Activated CD4-positive, CD25-positive, alpha-beta regulatory T cell treated with anti-CD3 and anti-CD28 coated beads, Interleukin-2, amount 50 U/mL, for 24 hours (primary cell): ENCODE results near the gene PPFIA1.

Experiments
- ATAC-seq, 2 donors: fragments of 150-1000 bp; cut with Tn5 transposase; one replicate each; pipeline ENCODE4 v1.10.0; 2021; ENCODE audit warnings: mild to moderate bottlenecking in 1 of 2, moderate library complexity in 1 of 2

The PPFIA1 gene

GRCh38 chr11:70270104-70270876, at the start of gene PPFIA1:
TSS of gene PPFIA1 (plus strand) at chr11:70270690. CDS start at chr11:70272173, 1,483 bp downstream.
- ATAC-seq, result peak; percentile 90 to 91

- no peak for ATAC-seq
Measured at GRCh38 chr11:70220920-70221319, 49.6 kb upstream of the PPFIA1 start.

GRCh38 chr11:70225681-70226177, 44.8 kb upstream of the PPFIA1 start:
- no peak for ATAC-seq

- ATAC-seq, result no peak
Measured at GRCh38 chr11:70226183-70226582, 44.3 kb upstream of the PPFIA1 start.

- ATAC-seq, result no peak
Measured at GRCh38 chr11:70226967-70227366, 43.5 kb upstream of the PPFIA1 start.

- ATAC-seq, result no peak
Measured at GRCh38 chr11:70229737-70230136, 40.8 kb upstream of the PPFIA1 start.

GRCh38 chr11:70230151-70230839, 40.2 kb upstream of the PPFIA1 start:
- no peak for ATAC-seq

GRCh38 chr11:70230840-70231710, 39.4 kb upstream of the PPFIA1 start:
- ATAC-seq, result no peak

GRCh38 chr11:70233034-70233433, 37.5 kb upstream of the PPFIA1 start:
- ATAC-seq, result no peak

GRCh38 chr11:70233511-70233934, 37.0 kb upstream of the PPFIA1 start:
- ATAC-seq, result peak; percentile 46 to 65

- no peak for ATAC-seq
Measured at GRCh38 chr11:70233962-70234361, 36.5 kb upstream of the PPFIA1 start.

GRCh38 chr11:70240337-70240736, 30.2 kb upstream of the PPFIA1 start:
- ATAC-seq, result no peak

- no peak for ATAC-seq
Measured at GRCh38 chr11:70241709-70242108, 28.8 kb upstream of the PPFIA1 start.

GRCh38 chr11:70242885-70243284, 27.6 kb upstream of the PPFIA1 start:
- ATAC-seq, result no peak

- no peak for ATAC-seq
Measured at GRCh38 chr11:70243912-70244652, 26.4 kb upstream of the PPFIA1 start.

GRCh38 chr11:70244698-70245097, 25.8 kb upstream of the PPFIA1 start:
- ATAC-seq, result no peak

- no peak for ATAC-seq
Measured at GRCh38 chr11:70246196-70246595, 24.3 kb upstream of the PPFIA1 start.

GRCh38 chr11:70247042-70247709, 23.3 kb upstream of the PPFIA1 start:
- no peak for ATAC-seq

- no peak for ATAC-seq
Measured at GRCh38 chr11:70247710-70248072, 22.8 kb upstream of the PPFIA1 start.

GRCh38 chr11:70250876-70251658, 19.4 kb upstream of the PPFIA1 start:
- no peak for ATAC-seq
